GM21360 (cell line): ENCODE measurements around the gene PC.
"Not testable (repeated sequence)": the region's sequence is repeated elsewhere in the genome, so short reads cannot be mapped to it uniquely, and the experiment has no call there.

ENCODE experiments used
- ATAC-seq: cut with Tn5 transposase; IDR thresholded peaks from one replicate; pipeline ENCODE4 v1.9.1; 2021; ENCODE audit warnings: mild to moderate bottlenecking, moderate library complexity; ENCODE audit not compliant: unreplicated experiment

The PC gene

GRCh38 chr11:66814678-66815077 lies 143.5 kb downstream of the PC start:
- no peak for ATAC-seq

GRCh38 chr11:66810576-66811185 lies 147.5 kb downstream of the PC start:
- no peak for ATAC-seq

- ATAC-seq: no peak
These were observed 148.6 kb downstream of the PC start for GRCh38 chr11:66809592-66809991.

- no peak for ATAC-seq
These were observed 157.3 kb downstream of the PC start for GRCh38 chr11:66800720-66801428.

GRCh38 chr11:66799815-66800214 lies 158.4 kb downstream of the PC start:
- ATAC-seq: not testable (repeated sequence)
